ENCODE results near the gene USP31.
A peak's percentile ranks its signal among the peaks of the same experiment; 100 is the strongest.
"Not testable (repeated sequence)": the region's sequence is repeated elsewhere in the genome, so short reads cannot be mapped to it uniquely, and the experiment has no call there.

Gene USP31

DNA sequence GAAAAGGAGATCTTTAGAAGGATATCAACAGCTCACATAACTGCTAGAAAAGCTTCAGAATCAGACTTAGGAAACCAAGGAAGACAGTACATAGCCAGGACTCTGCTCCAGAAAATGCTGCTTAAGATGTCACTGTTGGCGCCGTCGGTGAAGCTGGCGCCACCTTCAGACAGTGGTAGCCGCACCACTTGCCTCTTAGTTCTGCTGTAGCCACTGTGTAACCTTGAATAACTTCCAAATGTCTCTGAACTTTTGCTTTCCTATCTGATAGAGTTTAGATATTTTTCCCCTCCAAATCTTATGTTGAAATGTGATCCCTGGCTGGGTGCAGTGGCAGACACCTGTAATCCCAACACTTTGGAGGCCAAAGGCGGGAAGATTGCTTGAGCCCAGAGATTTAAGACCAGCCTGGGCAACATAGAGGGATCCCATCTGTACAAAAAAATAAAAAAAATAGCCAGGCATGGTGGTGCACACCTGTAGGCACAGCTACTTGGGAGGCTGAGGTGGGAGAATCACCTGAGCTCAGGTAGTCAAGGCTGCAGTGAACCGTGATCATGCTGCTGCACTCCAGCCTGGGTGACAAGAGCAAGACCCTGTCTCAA, 6.3 kb upstream of the USP31 start:
- DNase-seq, result peak; percentile 16

DNA sequence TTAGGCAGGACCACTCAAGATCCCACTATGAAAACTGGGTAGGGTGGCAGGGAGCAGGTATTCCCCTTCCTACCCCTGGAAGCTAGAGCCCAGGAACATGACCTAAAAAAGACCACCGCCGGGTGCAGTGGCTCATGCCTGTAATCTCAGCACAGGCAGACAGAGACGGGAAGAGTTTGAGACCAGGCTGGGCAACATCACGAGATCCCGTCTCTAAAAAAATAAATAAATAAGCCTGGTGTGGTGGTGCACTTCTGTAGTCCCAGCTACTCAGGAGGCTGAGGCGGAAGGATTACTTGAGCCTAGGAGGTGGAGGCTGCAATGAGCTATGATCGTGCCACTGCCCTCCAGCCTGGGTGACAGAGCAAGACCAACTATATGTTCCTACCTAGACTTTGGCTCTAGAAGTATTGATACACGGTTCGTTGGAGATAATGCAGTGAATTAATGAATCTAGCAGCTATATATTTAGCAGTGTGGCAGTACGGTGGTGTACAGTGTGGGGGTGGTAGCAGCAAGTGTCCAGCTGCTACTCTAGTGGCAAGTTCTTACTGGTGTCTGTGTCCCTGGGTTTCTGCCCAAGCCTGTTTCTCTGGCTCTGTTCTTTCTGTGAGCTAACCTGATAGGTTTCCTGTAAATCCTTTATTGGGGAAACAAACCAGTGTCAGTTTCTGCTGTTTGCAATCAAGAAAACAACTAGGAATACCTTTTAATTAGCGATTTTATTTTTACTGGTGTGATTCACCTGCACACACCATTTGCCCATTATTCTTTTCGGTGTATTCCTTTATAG, 3.3 kb upstream of the USP31 start:
- DNase-seq, result no peak

DNA sequence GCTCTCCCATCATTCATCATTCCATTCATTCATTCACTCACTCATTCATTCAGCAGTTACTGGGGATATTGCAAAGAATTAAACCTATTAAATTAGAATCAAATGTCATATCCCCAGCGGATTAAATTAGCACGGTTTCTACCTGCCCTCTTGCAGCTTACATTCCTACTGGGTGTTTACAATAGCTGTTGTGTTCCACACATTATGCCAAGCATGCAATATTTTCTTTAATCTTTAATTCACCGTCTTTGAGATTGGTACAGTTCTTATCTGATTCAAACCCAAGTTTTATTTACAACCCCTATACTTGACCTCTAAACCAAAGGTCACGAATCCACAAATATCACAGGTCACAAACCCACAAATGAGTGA, 727 bp upstream of the USP31 start:
- no peak for DNase-seq

DNA sequence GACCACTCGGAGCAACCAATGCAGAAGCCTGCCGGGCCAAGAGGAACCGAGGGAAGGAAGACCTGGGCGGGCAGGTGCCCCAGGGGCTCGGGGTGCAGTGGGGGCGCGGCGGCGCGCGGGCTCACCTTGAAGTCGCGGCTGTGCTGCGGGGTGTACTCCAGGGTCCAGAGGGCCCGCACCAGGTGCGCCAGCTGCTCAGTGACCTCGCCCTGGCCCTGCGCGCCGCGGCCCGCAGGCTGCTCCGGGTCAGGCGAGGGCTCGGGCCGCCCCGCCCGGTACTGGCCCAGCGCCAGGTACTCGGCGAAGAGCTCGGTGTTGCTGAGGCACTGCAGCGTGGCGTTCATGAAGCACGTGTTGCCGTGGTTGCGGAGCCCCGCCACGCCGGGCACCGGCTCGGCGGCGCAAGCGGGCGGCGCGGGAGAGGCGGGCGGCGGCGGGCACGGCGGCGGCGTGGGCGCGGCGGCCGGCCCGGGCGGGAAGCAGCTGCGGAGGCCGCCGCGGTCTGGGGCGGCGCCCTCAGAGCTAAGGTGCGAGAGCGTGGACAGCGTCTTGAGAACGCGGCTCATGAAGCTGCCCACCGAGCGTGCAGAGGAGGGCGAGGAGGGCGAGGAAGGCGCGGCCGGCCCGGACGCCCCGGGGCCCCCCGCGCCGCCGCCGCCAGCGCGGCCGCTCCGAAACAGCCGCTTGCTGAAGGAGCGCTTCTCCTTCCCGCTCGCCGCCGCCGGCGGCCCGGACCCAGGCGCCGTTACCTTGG, 562 bp downstream of the USP31 start:
- DNase-seq, result peak; percentile 43

DNA sequence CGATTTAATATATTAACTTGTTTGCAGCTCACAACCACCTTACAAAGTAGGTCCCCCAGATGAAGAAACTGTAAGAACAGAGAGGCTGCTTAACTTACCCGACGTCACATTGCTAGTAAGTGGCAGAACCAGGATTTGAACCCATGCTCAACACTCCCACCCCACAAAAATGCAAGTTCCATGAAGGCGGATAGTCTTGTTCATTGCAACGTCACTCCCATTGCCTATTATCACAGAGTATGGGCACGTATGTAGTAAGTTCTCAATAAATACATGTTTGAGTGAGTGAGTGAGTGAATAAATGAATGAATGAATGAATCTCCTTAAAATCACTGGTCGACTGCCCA, 1.1 kb downstream of the USP31 start:
- peak; percentile 5 for DNase-seq

DNA sequence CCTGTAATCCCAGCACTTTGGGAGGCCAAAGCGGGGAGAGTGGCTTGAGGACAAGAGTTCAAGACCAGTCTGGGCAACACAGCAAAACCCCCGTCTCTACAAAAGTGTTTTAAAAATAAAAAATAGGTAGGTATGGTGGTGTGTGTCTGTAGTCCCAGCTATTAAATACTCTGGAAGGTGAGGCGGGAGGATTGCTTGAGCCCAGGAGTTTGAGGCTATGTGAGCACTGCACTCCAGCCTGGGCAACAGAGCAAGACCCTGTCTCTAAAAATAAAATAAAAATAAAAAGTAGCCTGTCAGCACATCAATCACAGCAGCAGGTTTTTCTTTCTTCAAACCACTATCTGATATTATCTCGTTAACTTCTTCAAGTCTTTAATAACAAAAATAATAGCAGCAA, 1.6 kb downstream of the USP31 start:
- no peak for DNase-seq

DNA sequence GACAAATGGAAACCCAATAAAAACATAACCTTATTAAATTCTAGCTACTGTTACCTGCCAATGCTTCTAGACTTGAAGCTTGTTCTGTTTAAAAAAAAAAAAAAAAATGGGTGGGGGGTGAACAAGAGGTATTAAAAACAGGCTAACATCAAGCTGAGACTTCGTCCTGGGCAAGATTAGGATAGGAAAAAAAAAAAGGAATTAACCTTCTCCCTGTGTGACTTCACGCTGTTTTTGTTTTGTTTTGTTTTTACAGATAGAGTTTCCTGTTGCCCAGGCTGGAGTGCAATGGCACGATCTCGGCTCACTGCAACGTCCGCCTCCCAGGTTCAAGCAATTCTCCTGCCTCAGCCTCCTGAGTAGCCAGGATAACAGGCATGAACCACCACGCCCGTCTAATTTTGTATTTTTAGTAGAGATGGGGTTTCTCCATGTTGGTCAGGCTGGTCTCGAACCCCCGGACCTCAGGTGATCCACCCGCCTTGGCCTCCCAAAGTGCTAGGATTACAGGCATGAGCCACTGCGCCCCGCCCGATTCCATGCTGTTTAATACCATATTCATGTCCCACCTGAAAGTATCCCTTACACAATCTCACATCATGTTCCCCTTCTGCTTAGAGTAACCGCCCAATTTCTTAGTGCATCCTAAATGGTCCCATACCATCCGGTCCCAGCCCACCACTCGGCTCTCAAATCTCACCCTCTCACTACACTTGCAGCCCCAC, 2.2 kb downstream of the USP31 start:
- DNase-seq, result no peak

DNA sequence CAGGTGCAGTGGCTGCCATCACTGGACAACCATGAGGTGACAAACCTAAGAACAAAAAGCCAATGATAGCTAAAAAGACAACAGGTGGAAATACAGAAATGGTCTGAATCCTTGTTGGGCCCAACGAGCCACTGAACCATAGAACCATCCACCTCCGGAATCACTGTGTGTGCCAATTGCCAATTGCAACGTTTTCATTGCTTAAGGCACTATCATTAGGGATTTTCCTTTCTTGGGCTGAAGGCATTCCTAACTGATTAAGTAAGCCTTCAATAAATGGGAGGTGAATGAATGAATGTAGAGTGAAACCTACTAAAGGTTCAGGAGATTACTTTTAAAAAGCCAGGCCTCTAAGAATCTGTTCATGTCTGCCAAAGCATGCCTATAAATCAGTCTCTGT, 3.6 kb downstream of the USP31 start:
- DNase-seq, result no peak

DNA sequence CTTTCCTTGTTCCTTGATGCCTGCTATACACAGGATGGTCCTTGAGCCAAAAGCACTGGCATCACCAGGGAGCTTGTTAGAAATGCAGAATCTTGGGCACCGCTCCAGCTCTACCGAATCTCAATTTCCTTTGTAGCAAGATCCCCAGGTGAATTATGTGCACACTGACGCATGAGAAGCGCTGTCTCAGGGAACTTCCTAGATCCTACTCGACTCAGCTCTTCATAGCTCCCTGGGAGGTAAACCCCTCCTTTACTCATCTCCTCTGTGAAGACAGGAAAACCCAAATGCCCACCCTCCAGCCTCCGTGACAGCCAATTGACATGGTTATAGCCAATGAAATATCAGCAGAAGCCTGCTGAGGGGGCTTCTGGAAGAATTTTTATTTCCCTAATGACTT, 4.1 kb downstream of the USP31 start:
- DNase-seq, result no peak

DNA sequence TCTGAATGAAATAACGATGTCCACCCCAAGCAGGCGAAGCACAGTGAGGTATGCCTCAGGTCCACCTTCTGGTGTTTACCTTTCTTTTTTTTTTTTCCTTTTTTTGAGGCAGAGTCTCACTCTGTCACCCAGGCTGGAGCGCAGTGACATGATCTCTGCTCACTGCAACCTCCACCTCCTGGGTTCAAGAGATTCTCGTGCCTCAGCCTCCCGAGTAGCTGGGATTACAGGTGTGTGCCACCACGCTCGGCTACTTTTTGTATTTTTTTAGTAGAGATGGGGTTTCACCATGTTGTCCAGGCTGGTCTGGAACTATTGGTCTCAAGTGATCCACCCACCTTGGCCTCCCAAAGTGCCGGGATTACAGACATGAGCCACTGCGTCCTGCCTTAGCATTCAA, 4.9 kb downstream of the USP31 start:
- DNase-seq, result not testable (repeated sequence)

DNA sequence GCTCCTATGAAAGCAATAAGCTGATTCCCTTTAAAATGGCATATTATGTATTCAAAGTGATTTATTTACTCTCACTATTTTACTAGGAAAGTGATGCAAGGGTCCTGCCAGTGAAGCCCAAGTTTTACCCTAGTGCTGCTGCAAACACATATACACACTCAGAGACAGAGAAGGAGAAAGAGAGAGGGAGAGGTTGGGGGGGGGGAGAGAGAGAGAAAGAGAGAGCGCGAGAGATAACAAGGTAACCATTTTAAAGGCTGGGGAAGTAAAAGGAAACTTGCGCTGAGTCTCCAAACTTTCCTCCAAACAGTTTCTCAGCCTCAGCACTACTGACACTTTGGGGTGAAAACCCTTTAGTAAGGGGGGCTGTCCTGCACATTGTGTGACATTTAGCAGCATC, 5.9 kb downstream of the USP31 start:
- DNase-seq, result no peak

DNA sequence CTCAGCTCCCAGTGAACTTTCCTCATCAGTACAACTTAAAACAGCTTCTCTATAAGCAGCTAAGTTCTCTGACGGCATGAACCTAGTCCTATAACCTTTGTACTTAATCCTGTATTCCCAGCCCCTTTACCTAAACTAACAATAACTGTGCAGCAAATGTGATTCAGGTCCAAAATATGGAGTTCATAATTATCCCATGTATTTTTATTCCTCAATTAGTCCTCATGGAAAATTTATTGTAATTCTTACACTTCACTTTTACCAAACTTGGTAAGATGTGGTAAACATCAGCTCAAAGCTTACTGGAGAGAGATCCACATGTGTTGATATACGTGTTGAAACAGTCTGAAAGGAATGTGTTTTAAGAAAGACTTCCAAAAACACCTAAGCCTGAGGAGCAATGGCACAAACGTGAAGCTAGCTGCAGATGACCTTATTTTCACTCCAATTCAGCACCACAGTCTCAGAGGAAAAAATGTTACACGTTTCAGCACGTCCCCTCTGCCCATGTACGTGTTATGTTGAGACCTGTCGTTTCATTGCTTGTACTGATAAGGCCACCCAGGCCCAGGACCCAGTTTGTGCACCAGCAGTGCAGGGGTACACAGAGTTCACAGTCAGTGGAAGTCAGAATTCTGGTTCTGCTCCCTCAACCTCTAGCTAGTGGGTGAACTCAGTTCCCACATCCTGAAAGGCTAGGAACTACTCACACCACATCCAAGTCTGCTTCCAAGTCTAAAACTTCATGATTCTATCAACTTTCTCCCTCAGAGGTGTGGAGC, 7.1 kb downstream of the USP31 start:
- DNase-seq, result no peak

DNA sequence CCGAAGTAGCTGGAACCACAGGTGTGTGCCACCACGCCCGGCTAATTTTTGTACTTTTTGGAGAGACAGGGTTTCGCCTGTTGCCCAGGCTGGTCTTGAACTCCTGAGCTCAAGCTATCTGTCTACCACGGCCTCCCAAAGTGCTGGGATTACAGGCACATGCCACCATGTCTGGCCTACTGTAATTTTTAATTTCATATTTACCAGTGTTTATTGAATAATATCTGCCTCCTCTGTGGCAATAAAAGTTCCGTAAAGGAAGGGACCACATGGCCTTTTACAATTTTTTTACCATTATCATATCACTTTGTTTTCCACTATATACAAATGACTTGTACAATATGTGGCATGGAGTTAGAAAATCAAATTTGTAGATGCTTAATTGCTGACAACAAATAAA, 7.8 kb downstream of the USP31 start:
- DNase-seq, result no peak

DNA sequence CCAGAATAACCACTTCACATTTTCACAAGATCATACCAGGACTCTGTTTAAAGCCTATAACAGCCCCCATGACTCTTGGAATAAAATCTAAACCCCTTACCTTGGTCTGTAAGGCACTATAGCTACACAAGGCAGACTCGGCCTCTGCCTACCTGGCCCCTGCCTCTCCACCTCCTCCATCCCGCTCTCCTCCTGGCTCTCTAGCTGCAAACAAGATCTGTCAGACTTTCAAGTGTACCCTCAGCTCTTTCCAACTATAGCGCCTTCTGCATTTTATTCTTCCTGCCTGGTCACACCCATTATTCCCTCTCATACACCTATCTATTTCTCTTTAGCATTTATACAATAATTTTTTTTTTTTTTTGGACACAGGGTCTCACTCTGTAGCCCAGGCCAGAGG, 8.2 kb downstream of the USP31 start:
- DNase-seq, result no peak

DNA sequence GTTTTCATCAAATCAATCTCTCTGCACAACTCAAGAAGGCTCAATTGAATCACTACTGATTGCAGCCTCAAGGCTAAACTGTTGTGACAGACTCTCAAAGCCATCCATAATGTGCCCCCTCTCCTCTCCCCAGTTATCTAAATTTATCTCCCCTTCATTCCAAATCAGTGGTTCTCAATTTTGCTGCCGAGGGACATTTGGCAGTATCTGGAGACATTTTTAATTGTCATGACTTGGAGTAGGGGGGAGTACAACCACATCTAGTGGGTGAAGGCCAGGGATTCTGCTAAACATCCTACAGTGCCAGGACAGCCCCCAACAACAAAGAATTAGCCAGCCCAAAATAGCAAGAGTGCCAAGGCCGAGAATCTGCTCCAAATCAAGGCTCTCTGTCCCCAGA, 9.1 kb downstream of the USP31 start:
- no peak for DNase-seq

DNA sequence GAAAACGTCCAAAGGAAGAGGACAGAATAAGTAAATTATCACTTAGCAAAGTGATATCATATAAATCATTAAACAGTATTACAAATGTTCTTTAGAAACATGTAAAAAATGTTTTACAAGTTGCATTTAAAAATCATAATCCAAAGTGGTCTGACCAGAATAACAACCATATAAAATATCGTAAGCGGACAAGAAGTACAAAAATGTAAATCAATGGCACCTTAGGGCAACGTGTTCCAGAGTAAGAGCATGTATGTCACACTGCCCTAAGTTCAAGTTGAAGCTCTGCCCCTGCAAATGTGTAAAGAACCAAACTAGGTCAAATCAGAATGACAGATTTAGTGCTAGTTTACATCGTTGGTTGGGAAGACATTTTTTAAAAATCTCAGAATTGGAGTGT, 11.4 kb downstream of the USP31 start:
- no peak for DNase-seq

DNA sequence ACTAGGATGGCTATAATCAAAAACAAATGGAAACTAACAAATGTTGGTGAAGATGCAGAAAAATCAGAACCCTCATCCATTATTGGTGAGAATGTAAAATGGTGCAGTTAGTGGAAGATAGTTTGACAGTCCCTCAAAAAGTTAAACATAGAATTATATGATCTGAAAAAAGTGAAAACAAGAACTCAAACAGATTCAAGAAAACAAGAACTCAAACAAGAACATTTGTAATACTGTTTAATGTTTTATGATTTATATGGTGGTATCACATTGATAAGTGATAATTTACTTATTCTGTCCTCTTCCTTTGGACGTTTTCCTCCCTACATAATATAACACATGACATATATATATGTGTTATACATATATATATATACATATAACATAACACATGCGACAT, 12.0 kb downstream of the USP31 start:
- no peak for DNase-seq

DNA sequence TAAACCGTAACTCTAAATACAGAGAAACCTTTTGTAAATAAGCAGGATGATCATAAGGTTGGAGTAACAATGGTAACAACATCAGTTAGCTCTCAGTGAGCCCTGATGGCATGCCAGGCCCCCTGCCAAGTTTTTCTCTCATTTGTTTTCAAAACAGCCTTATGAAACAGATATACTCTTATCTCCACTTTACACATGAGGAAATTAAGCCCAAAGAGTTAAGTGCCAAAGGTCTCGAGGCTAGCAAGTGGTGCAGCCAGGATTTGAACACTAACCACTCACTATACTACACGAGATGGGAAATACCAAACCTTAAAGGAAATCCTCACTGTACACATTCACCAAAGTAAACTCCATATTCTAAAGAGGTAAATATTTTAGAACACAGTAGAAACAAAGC, 15.0 kb downstream of the USP31 start:
- DNase-seq, result no peak

DNA sequence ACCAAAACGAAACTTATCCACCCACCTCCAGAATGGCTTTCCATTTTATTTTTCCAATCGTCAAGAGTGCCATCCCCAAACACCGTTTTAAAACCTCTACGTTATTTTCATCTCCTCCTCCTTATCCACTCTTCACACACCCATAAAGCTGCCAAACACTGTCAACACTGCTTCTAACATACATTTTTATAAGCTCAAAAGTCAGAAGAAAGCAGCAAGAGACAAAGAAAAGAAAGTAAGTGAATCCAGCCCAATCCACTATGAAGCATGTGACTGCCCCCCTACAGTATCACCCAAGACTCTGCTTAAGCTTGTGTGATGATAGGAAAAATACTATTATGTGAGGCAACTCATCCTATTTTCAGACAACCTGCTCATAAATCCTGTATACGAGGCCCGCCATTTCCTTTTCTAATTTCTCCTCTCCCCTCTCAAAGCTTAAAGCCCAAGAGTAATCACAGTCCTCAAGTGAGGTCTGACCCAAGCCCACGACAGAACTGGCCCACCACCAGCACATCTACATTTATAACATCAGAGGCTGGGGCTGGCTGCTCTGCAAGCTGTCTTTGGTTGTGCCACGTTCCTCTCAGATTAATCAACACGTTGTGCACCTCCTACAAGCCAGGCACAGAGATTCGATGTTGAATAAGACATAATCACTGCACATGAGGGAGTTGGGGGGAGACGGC, 16.3 kb downstream of the USP31 start:
- DNase-seq, result no peak

DNA sequence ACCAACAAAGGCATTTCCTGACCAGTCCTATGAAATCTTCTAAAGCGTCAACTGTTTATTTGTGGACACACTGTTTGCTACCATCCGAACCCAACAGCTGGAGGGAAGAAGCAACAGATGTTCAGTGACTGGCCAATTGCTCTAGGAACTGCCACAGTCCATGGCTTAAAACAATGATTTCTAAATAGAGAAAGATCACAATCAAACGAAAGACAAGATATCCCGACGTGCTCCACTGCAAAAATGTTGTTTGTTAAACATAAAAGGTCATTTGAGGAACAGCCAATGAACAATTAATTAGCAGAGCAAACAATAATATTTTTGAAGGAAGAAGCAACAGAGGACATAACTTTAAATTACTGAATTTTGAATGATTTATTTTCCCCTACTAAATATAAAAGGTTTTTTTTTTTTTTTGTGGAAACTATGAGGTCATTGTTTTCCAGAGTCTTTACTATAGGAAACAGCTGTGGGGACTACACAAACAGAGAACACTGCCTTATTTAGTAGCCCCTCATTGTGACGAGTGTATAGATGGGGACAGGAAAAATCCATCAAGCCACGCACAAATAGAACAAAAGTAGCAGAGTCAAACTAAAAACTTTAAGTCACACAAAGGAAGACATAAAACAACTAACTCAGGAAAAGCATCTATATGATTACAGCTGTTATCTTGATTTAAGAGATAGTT, 17.2 kb downstream of the USP31 start:
- DNase-seq, result no peak

DNA sequence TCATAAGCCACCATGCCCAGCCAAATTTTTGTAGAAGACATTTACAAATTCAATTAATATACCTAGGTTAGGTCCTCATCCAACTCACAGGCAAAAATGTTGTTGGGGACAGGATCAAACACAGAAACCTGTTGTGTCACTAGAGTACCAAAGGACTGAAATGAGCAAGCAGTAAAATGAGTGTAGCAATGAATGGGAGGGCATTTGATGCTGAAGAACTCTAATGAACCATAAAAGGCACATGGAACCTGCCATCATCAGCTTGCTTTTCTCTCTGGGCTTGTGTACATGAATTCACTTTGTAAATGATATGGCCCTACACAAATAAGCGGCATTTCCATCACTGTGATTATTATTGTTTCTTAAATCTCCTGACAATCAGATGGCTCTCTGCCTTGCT, 17.8 kb downstream of the USP31 start:
- peak; percentile 12 for DNase-seq

DNA sequence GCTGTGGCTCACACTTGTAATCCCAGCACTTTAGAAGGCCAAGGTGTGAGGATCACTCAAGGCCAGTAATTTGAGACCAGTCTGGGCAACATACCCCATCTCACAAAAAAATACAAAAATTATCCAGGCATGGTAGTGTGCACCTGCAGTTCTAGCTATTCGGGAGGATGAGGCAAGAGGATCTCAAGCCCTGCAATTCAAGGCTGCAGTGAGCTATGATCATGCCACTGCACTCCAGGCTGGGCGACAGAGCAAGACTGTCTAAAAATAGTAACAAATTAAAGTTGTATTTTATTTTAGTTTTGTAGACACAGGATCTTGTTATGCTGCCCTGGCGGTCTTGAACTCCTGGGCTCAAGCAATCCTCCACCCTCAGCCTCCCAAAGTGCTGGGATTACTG, 18.2 kb downstream of the USP31 start:
- DNase-seq, result no peak
